Neural cell (in vitro differentiated cells): ENCODE data around the gene RPS17. TPM values are rescaled to one million over a fixed set of nuclear protein-coding genes. Genes with fewer than 3 reads are reported as not detected.

Source experiments
- H2AFZ ChIP-seq: fragments of 200-600, 300-800 bp; sonication (generic), shearing (Covaris generic); 2 replicates; pipeline ENCODE4 v1.6.0; 2014; ENCODE audit warnings: low read depth, mild to moderate bottlenecking, antibody characterized with exemption, low read length, moderate library complexity
- H3F3A ChIP-seq: fragments of 200-600 bp; shearing (Covaris generic); 2 replicates; pipeline ENCODE4 v1.6.1; 2016; ENCODE audit warnings: mild to moderate bottlenecking, moderate library complexity, mixed read lengths, antibody characterized with exemption, low read length; ENCODE audit not compliant: insufficient read depth, poor library complexity, severe bottlenecking
- H3K27ac ChIP-seq: fragments of 200-600, 300-800 bp; sonication (generic), shearing (Covaris generic); 2 replicates; pipeline ENCODE4 v1.5.1; 2014; ENCODE audit warnings: mild to moderate bottlenecking, low read length, moderate library complexity
- H3K27me3 ChIP-seq: fragments of 300-800, 200-600 bp; sonication (generic), shearing (Covaris generic); 2 replicates; pipeline ENCODE4 v1.6.0; 2014; ENCODE audit warnings: mild to moderate bottlenecking, low read depth, low read length, moderate library complexity; ENCODE audit not compliant: insufficient read depth
- H3K36me3 ChIP-seq: fragments of 300-800, 200-600 bp; sonication (generic), shearing (Covaris generic); 2 replicates; pipeline ENCODE4 v1.5.1; 2014; ENCODE audit warnings: mild to moderate bottlenecking, antibody characterized with exemption, low read length, moderate library complexity; ENCODE audit not compliant: insufficient read depth
- H3K4me2 ChIP-seq: fragments of 300-800, 200-600 bp; sonication (generic), shearing (Covaris generic); 2 replicates; pipeline ENCODE4 v1.6.0; 2014; ENCODE audit warnings: mild to moderate bottlenecking, low read length
- H3K4me3 ChIP-seq: fragments of 300-800, 200-600 bp; sonication (generic), shearing (Covaris generic); 2 replicates; pipeline ENCODE4 v1.5.1; 2014; ENCODE audit warnings: mild to moderate bottlenecking, low read length, moderate library complexity
- H3K79me2 ChIP-seq: fragments of 200-600 bp; shearing (Covaris generic); replicated peaks from 2 replicates; pipeline ENCODE4 v1.6.0; 2014; ENCODE audit warnings: mild to moderate bottlenecking, low read length, moderate library complexity; ENCODE audit not compliant: insufficient read depth
- H3K9ac ChIP-seq: fragments of 300-800, 200-600 bp; sonication (generic), shearing (Covaris generic); 2 replicates; pipeline ENCODE4 v1.6.1; 2016; ENCODE audit warnings: mild to moderate bottlenecking, low read length, mixed read lengths
- H3K9me2 ChIP-seq: fragments of 200-600 bp; shearing (Covaris generic); 2 replicates; pipeline ENCODE4 v1.6.1; 2016; ENCODE audit warnings: mild to moderate bottlenecking, low read length, mixed read lengths; ENCODE audit not compliant: insufficient read depth
- H3K9me3 ChIP-seq: fragments of 200-600, 300-800 bp; sonication (generic), shearing (Covaris generic); 2 replicates; pipeline ENCODE4 v1.6.1; 2016; ENCODE audit warnings: mild to moderate bottlenecking, mixed run types, low read length, moderate library complexity, mixed read lengths
- H4K20me1 ChIP-seq: fragments of 200-600 bp; shearing (Covaris generic); 2 replicates; pipeline ENCODE4 v1.6.1; 2016; ENCODE audit warnings: mild to moderate bottlenecking, mixed run types; ENCODE audit not compliant: insufficient read depth
- EP300 ChIP-seq: fragments of 450-650 bp; conservative IDR thresholded peaks from 2 replicates; pipeline ENCODE4 v1.6.1; 2014; ENCODE audit warnings: antibody characterized with exemption, mild to moderate bottlenecking, moderate library complexity; ENCODE audit not compliant: poor library complexity, severe bottlenecking
- EZH2 ChIP-seq: fragments of 200-600, 300-800 bp; shearing (Covaris generic), sonication (generic); IDR thresholded peaks from 2 replicates; pipeline ENCODE4 v1.6.1; 2014; ENCODE audit warnings: antibody characterized with exemption, low read length, borderline replicate concordance, mild to moderate bottlenecking; ENCODE audit not compliant: insufficient read depth, poor library complexity, severe bottlenecking
- MXI1 ChIP-seq: fragments of 450-650 bp; conservative IDR thresholded peaks from 2 replicates; pipeline ENCODE4 v1.6.1; 2014; ENCODE audit warnings: antibody characterized with exemption, mild to moderate bottlenecking; ENCODE audit not compliant: poor library complexity, severe bottlenecking
- POLR2AphosphoS5 ChIP-seq: IDR thresholded peaks from 2 replicates; pipeline ENCODE4 v1.6.1; 2012
- RAD21 ChIP-seq: fragments of 450-650 bp; conservative IDR thresholded peaks from 2 replicates; pipeline ENCODE4 v1.6.1; 2014; ENCODE audit warnings: antibody characterized with exemption, mild to moderate bottlenecking, moderate library complexity
- SMC3 ChIP-seq: fragments of 450-650 bp; conservative IDR thresholded peaks from 2 replicates; pipeline ENCODE4 v1.6.1; 2014; ENCODE audit warnings: antibody characterized with exemption, mild to moderate bottlenecking, moderate library complexity; ENCODE audit not compliant: poor library complexity
- TAF1 ChIP-seq: IDR thresholded peaks from 2 replicates; pipeline ENCODE4 v1.6.1; 2012; ENCODE audit warnings: low read depth
- polyA plus RNA-seq: library from polyadenylated mRNA; depleted of rRNA; stranded (reverse); fragments of >200 nt; gene quantifications from 2 replicates; pipeline ENCODE4 v1.2.3, GENCODE V29; 2014
- TF ChIP-seq, protein P1 (sequence below): IDR thresholded peaks from 2 replicates; pipeline ENCODE4 v1.6.1; 2012; ENCODE audit warnings: borderline replicate concordance
- TF ChIP-seq, protein P2 (sequence below): fragments of 450-650 bp; IDR thresholded peaks from 2 replicates; pipeline ENCODE4 v1.5.1; 2014; ENCODE audit warnings: antibody characterized with exemption, mild to moderate bottlenecking, moderate library complexity; ENCODE audit not compliant: poor library complexity, severe bottlenecking

The RPS17 gene
- polyA plus RNA-seq, 1 donor from 2014 or later: 2,561 TPM

DNA sequence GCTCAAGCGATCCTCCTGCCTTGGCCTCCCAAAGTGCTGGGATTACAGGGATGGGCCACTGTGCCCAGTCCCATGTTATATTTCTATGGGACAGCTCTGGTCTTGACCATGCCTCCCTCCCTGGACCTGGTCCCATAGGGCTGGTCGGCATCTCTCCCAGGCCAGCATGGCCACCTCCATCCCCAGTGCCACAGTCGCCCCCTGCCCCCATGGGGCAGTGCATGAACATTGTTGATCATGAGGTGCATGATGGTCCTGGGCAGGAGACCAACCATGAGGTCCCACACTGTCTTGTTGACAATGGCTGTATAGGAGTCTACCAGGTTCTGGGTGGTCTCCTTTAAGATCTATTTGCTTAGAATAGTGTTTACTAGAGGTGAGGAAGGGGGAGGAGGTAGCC lies 6.5 kb downstream of the RPS17 start:
- TF ChIP-seq EZH2 (no peak), POLR2AphosphoS5 (no peak), RAD21 (no peak), SMC3 (no peak), TAF1 (no peak)
- TF ChIP-seq, protein P1, sequence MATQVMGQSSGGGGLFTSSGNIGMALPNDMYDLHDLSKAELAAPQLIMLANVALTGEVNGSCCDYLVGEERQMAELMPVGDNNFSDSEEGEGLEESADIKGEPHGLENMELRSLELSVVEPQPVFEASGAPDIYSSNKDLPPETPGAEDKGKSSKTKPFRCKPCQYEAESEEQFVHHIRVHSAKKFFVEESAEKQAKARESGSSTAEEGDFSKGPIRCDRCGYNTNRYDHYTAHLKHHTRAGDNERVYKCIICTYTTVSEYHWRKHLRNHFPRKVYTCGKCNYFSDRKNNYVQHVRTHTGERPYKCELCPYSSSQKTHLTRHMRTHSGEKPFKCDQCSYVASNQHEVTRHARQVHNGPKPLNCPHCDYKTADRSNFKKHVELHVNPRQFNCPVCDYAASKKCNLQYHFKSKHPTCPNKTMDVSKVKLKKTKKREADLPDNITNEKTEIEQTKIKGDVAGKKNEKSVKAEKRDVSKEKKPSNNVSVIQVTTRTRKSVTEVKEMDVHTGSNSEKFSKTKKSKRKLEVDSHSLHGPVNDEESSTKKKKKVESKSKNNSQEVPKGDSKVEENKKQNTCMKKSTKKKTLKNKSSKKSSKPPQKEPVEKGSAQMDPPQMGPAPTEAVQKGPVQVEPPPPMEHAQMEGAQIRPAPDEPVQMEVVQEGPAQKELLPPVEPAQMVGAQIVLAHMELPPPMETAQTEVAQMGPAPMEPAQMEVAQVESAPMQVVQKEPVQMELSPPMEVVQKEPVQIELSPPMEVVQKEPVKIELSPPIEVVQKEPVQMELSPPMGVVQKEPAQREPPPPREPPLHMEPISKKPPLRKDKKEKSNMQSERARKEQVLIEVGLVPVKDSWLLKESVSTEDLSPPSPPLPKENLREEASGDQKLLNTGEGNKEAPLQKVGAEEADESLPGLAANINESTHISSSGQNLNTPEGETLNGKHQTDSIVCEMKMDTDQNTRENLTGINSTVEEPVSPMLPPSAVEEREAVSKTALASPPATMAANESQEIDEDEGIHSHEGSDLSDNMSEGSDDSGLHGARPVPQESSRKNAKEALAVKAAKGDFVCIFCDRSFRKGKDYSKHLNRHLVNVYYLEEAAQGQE: no peak
- TF ChIP-seq, protein P2, sequence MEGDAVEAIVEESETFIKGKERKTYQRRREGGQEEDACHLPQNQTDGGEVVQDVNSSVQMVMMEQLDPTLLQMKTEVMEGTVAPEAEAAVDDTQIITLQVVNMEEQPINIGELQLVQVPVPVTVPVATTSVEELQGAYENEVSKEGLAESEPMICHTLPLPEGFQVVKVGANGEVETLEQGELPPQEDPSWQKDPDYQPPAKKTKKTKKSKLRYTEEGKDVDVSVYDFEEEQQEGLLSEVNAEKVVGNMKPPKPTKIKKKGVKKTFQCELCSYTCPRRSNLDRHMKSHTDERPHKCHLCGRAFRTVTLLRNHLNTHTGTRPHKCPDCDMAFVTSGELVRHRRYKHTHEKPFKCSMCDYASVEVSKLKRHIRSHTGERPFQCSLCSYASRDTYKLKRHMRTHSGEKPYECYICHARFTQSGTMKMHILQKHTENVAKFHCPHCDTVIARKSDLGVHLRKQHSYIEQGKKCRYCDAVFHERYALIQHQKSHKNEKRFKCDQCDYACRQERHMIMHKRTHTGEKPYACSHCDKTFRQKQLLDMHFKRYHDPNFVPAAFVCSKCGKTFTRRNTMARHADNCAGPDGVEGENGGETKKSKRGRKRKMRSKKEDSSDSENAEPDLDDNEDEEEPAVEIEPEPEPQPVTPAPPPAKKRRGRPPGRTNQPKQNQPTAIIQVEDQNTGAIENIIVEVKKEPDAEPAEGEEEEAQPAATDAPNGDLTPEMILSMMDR: no peak
- H3K27me3 ChIP-seq: no peaks in the 10 kb centered on the region

DNA sequence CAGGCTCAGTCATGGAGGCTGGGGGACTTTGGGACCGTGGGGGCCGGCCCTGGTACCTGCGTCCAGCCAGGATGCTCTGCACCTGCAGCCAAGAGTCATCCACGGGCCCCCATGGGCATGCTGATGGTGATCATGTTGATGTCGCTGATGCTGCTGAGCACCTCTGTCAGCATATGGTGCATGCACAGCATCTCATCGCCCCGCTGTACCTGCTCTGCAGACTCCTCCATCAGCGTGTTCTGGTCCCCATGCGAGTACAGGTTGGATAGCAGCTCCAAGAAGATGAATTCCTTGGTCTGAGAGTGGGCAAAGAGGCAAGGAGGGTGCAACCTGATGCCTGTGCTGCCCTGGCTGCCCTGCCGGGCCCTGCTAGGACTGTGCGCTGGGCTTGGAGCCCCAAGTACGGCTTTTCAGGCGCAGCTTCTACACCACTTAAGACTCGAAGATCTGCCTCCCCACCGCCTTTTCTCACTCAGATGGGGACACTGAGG lies 7.2 kb downstream of the RPS17 start:
- H3K4me2 ChIP-seq: no peak overlapping the region
- no peak overlapping the region for H3K9ac ChIP-seq
- H3K79me2 ChIP-seq: no peaks in the 10 kb centered on the region
- H3K9me3 ChIP-seq: no peaks in the 10 kb centered on the region
- H3K9me2 ChIP-seq: no peaks in the 10 kb centered on the region
- no peak overlapping the region for H2AFZ ChIP-seq
- TF ChIP-seq EZH2 (no peak), MXI1 (no peak), EP300 (no peak), POLR2AphosphoS5 (no peak), SMC3 (no peak), TAF1 (no peak), RAD21 (no peak)
- TF ChIP-seq, protein P1: no peak
- TF ChIP-seq, protein P2: no peak
- no peaks in the 10 kb centered on the region for H3K27me3 ChIP-seq
- H3K27ac ChIP-seq: no peak overlapping the region
- H3K4me3 ChIP-seq: no peak overlapping the region
- no peaks in the 10 kb centered on the region for H4K20me1 ChIP-seq
- no peaks in the 10 kb centered on the region for H3F3A ChIP-seq
- H3K36me3 ChIP-seq: no peaks in the 10 kb centered on the region

More for the DNA sequence above, 6.5 kb downstream of the RPS17 start:
- Histone ChIP-seq H3K27ac (no peak overlapping the region), H3K4me2 (no peak overlapping the region), H3F3A (no peaks in the 10 kb centered on the region), H3K36me3 (no peaks in the 10 kb centered on the region), H3K9ac (no peak overlapping the region), H3K4me3 (no peak overlapping the region), H4K20me1 (no peaks in the 10 kb centered on the region), H3K9me3 (no peaks in the 10 kb centered on the region), H2AFZ (no peak overlapping the region), H3K79me2 (peaks cover 3% of the 10 kb centered on the region), H3K9me2 (no peaks in the 10 kb centered on the region)
